K562 (cell line): Measurements from ENCODE around the gene AHCYL2. TPM values are rescaled to one million over a fixed set of nuclear protein-coding genes. Genes with fewer than 3 reads are reported as not detected.

Source experiments
- BCL6 ChIP-seq: fragments of 250-450 bp; sonication (Bioruptor Pico); IDR thresholded peaks from 2 replicates; pipeline ENCODE4 v1.4.0; 2020
- PHF21A ChIP-seq: fragments of 450-650 bp; IDR thresholded peaks from 2 replicates; pipeline ENCODE4 v1.6.1; 2017; ENCODE audit warnings: low read depth, borderline replicate concordance
- POLR2AphosphoS5 ChIP-seq: IDR thresholded peaks from 2 replicates; pipeline ENCODE4 v1.6.1; 2011; ENCODE audit warnings: mild to moderate bottlenecking, low read depth, low read length, moderate library complexity; ENCODE audit not compliant: control insufficient read depth, insufficient read depth
- POLR3A ChIP-seq: IDR thresholded peaks from 2 replicates; pipeline ENCODE4 v1.6.1; 2011; ENCODE audit warnings: borderline replicate concordance, mild to moderate bottlenecking, moderate library complexity; ENCODE audit not compliant: insufficient read length, insufficient read depth; ENCODE audit errors: extremely low read depth
- PRMT5 ChIP-seq: sonication (generic); formaldehyde crosslinking; IDR thresholded peaks from 2 replicates; pipeline ENCODE4 v1.5.0; 2020; ENCODE audit warnings: missing genetic modification reagents
- PRPF4 ChIP-seq: fragments of 200-400 bp; formaldehyde crosslinking; IDR thresholded peaks from one replicate; pipeline ENCODE4 v1.6.1; 2017; ENCODE audit warnings: low read length, low read depth, mild to moderate bottlenecking; ENCODE audit not compliant: insufficient read depth, poor library complexity, severe bottlenecking
- PTBP1 ChIP-seq: fragments of 200-400 bp; formaldehyde crosslinking; IDR thresholded peaks from 2 replicates; pipeline ENCODE4 v1.6.1; 2017; ENCODE audit warnings: low read depth, low read length
- PTTG1 ChIP-seq: fragments of 450-650 bp; IDR thresholded peaks from 2 replicates; pipeline ENCODE4 v1.6.1; 2016; ENCODE audit warnings: low read depth, mild to moderate bottlenecking, missing genetic modification characterization, missing compliant biosample characterization
- RBBP5 ChIP-seq: fragments of 200-600 bp; sonication (generic); IDR thresholded peaks from 2 replicates; pipeline ENCODE4 v1.6.1; 2012; ENCODE audit warnings: borderline replicate concordance, mild to moderate bottlenecking, low read length, control low read depth, inconsistent platforms; ENCODE audit not compliant: insufficient read depth, poor library complexity, severe bottlenecking
- TCF3 ChIP-seq: sonication (generic); formaldehyde crosslinking; IDR thresholded peaks from 2 replicates; pipeline ENCODE4 v1.4.0; 2020; ENCODE audit warnings: mild to moderate bottlenecking, missing genetic modification reagents
- TOE1 ChIP-seq, 2 experiments: fragments of 450-650 bp in 1 of 2; sonication (generic) in 1 of 2; formaldehyde crosslinking in 1 of 2; IDR thresholded peaks; 2 replicates each; pipeline versions ENCODE4 v1.7.1 to v1.8.0; 2016 to 2022; ENCODE audit warnings: borderline replicate concordance in 2 of 2, mild to moderate bottlenecking in 2 of 2, antibody characterized with exemption in 1 of 2, inconsistent platforms in 1 of 2, low read depth in 1 of 2, missing genetic modification reagents in 1 of 2, moderate library complexity in 1 of 2
- ZBTB17 ChIP-seq: fragments of 450-650 bp; formaldehyde crosslinking; IDR thresholded peaks from 2 replicates; pipeline ENCODE4 v1.4.0; 2020; ENCODE audit warnings: mild to moderate bottlenecking
- polyA plus RNA-seq, 8 experiments: library from polyadenylated mRNA; depleted of rRNA in 4 of 8; stranded (reverse) in 5 of 8; unstranded in 3 of 8; fragments of >200 nt; fragmentation: Nextera tagmentation in 2 of 8; fragmentation: Illumina TruSeq in 1 of 8; extraction: Ambion mirVana in 2 of 8; extraction: Trizol in 1 of 8; gene quantifications; 2 replicates each; pipeline versions ENCODE4 v1.2.1 to v1.2.3, GENCODE V29; 2011 to 2014; ENCODE audit warnings: inconsistent platforms in 1 of 8, missing spikeins in 1 of 8
- total RNA-seq, 7 experiments: library from RNA; depleted of rRNA in 6 of 7; stranded (reverse); fragments of >200 nt in 6 of 7; fragmentation: Illumina TruSeq in 2 of 7; extraction: Trizol in 2 of 7; gene quantifications; 2 replicates each; pipeline versions ENCODE4 v1.2.1 to v1.2.3, GENCODE V29; 2011 to 2021; ENCODE audit warnings: low replicate concordance in 1 of 7
- TF ChIP-seq, protein P1 (sequence below): fragments of 250-450 bp; sonication (Bioruptor Pico); IDR thresholded peaks from 2 replicates; pipeline ENCODE4 v1.5.0; 2021; ENCODE audit warnings: mild to moderate bottlenecking, borderline replicate concordance
- TF ChIP-seq, protein P2 (sequence below): sonication (generic); formaldehyde crosslinking; IDR thresholded peaks from 2 replicates; pipeline ENCODE4 v1.9.0; 2022; ENCODE audit warnings: mild to moderate bottlenecking, missing genetic modification reagents
- TF ChIP-seq, protein P3 (sequence below): fragments of 450-650 bp; IDR thresholded peaks from 2 replicates; pipeline ENCODE4 v1.6.1; 2014; ENCODE audit warnings: low read depth, mild to moderate bottlenecking, moderate library complexity, borderline replicate concordance
- TF ChIP-seq, protein P4 (sequence below): sonication (generic); formaldehyde crosslinking; IDR thresholded peaks from 2 replicates; pipeline ENCODE4 v1.8.0; 2022; ENCODE audit warnings: mild to moderate bottlenecking, missing genetic modification reagents
- TF ChIP-seq, protein P5 (sequence below): fragments of 450-650 bp; IDR thresholded peaks from 2 replicates; pipeline ENCODE4 v1.6.1; 2016; ENCODE audit warnings: antibody characterized with exemption

Gene AHCYL2
- total and polyA plus RNA-seq, 9 of the 15 experiments (the other 6 are each of a cell fraction or from before 2014, with no cell fraction given), result 0.93 to 10.5 (median 5.2) TPM

DNA sequence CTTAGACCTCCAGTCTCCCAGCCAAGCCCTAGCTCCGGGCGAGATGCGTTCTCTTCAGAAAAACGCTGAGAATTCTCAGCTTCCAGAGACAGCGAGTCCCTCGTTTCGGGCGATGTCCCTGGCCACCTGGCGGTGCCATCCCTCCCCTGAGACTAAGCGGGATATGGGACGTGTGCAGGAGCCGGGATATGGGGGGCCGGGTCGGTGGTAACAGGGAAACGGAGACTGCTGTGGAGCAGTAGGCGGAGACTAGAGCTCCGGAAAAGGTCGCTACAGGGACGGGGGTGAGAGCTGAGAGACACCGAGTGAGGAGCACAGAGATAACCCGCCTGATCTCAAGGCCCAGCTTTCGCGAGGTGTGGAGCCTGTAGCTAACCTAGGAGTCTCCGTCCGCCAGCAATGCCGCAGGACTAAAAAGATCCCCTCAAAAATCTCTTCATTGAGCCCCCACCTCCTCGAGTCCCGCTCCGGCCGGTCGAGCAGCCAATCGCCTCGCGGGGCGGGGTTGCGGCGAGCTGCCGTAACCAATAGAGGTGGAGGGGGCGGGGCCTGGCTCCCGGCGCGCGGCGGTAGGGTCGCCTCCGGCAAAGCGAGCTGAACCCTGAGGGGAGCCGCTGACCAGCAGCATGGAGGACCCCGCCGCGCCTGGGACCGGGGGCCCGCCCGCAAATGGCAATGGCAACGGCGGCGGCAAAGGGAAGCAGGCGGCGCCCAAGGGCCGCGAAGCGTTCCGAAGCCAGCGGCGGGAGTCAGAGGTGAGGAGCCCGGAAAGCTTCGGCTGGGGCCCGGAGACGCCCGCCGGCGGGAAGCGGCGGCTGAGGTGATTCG lies 209.2 kb downstream of the AHCYL2 start, which contains the start of gene STRIP2 (continued):
- TF ChIP-seq, protein P1, sequence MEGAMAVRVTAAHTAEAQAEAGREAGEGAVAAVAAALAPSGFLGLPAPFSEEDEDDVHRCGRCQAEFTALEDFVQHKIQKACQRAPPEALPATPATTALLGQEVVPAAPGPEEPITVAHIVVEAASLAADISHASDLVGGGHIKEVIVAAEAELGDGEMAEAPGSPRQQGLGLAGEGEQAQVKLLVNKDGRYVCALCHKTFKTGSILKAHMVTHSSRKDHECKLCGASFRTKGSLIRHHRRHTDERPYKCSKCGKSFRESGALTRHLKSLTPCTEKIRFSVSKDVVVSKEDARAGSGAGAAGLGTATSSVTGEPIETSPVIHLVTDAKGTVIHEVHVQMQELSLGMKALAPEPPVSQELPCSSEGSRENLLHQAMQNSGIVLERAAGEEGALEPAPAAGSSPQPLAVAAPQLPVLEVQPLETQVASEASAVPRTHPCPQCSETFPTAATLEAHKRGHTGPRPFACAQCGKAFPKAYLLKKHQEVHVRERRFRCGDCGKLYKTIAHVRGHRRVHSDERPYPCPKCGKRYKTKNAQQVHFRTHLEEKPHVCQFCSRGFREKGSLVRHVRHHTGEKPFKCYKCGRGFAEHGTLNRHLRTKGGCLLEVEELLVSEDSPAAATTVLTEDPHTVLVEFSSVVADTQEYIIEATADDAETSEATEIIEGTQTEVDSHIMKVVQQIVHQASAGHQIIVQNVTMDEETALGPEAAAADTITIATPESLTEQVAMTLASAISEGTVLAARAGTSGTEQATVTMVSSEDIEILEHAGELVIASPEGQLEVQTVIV (CRISPR knock-in tag), result no peak
- TF ChIP-seq, protein P2, sequence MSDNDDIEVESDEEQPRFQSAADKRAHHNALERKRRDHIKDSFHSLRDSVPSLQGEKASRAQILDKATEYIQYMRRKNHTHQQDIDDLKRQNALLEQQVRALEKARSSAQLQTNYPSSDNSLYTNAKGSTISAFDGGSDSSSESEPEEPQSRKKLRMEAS (CRISPR knock-in tag), result peak; percentile 57; the same call in 1 of the 2 replicates
- TF ChIP-seq RBBP5 (peak; percentile 98), PRPF4 (no peak), BCL6 (CRISPR knock-in tag) (no peak), TCF3 (CRISPR knock-in tag) (peak; percentile 30; the same call in 1 of the 2 replicates), ZBTB17 (CRISPR knock-in tag) (peak; percentile 81; the same call in 1 of the 2 replicates), PRMT5 (CRISPR knock-in tag) (no peak), PHF21A (peak; percentile 95), POLR2AphosphoS5 (peak; percentile 90), PTBP1 (peak; percentile 18; the same call in 1 of the 2 replicates), TOE1 (IDR thresholded peaks at IDR 0.05; ENCODE audit: borderline replicate concordance) (peak; percentile 84), TOE1 (CRISPR knock-in tag; IDR thresholded peaks at IDR 0.05; ENCODE audit: borderline replicate concordance, low read depth) (peak; percentile 85), PTTG1 (tag) (no peak), POLR3A (no peak)
- TF ChIP-seq, protein P3, sequence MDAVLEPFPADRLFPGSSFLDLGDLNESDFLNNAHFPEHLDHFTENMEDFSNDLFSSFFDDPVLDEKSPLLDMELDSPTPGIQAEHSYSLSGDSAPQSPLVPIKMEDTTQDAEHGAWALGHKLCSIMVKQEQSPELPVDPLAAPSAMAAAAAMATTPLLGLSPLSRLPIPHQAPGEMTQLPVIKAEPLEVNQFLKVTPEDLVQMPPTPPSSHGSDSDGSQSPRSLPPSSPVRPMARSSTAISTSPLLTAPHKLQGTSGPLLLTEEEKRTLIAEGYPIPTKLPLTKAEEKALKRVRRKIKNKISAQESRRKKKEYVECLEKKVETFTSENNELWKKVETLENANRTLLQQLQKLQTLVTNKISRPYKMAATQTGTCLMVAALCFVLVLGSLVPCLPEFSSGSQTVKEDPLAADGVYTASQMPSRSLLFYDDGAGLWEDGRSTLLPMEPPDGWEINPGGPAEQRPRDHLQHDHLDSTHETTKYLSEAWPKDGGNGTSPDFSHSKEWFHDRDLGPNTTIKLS, result 0 out of 2 replicates have a peak, but pooled peaks have one; percentile 34
- TF ChIP-seq, protein P4, sequence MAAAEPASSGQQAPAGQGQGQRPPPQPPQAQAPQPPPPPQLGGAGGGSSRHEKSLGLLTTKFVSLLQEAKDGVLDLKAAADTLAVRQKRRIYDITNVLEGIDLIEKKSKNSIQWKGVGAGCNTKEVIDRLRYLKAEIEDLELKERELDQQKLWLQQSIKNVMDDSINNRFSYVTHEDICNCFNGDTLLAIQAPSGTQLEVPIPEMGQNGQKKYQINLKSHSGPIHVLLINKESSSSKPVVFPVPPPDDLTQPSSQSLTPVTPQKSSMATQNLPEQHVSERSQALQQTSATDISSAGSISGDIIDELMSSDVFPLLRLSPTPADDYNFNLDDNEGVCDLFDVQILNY (CRISPR knock-in tag), result peak; percentile 95
- TF ChIP-seq, protein P5, sequence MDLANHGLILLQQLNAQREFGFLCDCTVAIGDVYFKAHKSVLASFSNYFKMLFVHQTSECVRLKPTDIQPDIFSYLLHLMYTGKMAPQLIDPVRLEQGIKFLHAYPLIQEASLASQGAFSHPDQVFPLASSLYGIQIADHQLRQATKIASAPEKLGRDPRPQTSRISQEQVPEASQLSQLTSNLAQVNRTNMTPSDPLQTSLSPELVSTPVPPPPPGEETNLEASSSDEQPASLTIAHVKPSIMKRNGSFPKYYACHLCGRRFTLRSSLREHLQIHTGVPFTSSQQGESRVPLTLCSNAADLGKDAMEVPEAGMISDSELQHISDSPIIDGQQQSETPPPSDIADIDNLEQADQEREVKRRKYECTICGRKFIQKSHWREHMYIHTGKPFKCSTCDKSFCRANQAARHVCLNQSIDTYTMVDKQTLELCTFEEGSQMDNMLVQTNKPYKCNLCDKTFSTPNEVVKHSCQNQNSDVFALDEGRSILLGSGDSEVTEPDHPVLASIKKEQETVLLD, result no peak
